SK-N-SH (cell line): ENCODE results near the gene C1QL1.

Source experiments
- ELF1 ChIP-seq: IDR thresholded peaks from 2 replicates; pipeline ENCODE4 v1.4.0; 2012
- EP300 ChIP-seq, 2 experiments: IDR thresholded peaks; 2 replicates each; pipeline versions ENCODE4 v1.4.0 to v1.6.1; 2012; ENCODE audit warnings: borderline replicate concordance in 1 of 2, low read depth in 1 of 2, low read length in 1 of 2
- EZH2phosphoT487 ChIP-seq: fragments of 200-600 bp; sonication (generic); IDR thresholded peaks from 2 replicates; pipeline ENCODE4 v1.6.1; 2017; ENCODE audit warnings: low read depth, mixed run types, mild to moderate bottlenecking, antibody characterized with exemption, moderate library complexity, borderline replicate concordance
- MXI1 ChIP-seq: IDR thresholded peaks from 2 replicates; pipeline ENCODE4 v1.6.1; 2012; ENCODE audit warnings: mild to moderate bottlenecking, low read depth, low read length, improper control_type of control experiment
- POLR2AphosphoS5 ChIP-seq: IDR thresholded peaks from 2 replicates; pipeline ENCODE4 v1.6.1; 2012; ENCODE audit warnings: low read depth, low read length
- RAD21 ChIP-seq: IDR thresholded peaks from 2 replicates; pipeline ENCODE4 v1.6.1; 2012; ENCODE audit warnings: mild to moderate bottlenecking, low read length
- SIN3A ChIP-seq: IDR thresholded peaks from 2 replicates; pipeline ENCODE4 v1.6.1; 2012; ENCODE audit warnings: low read depth, mild to moderate bottlenecking, low read length, moderate library complexity, borderline replicate concordance
- TF ChIP-seq, protein P1 (sequence below): fragments of 200-600 bp; sonication (generic); IDR thresholded peaks from 2 replicates; pipeline ENCODE4 v1.6.1; 2017; ENCODE audit warnings: antibody characterized with exemption, mild to moderate bottlenecking, moderate library complexity
- TF ChIP-seq, protein P2 (sequence below): IDR thresholded peaks from 2 replicates; pipeline ENCODE4 v1.6.1; 2012; ENCODE audit warnings: mild to moderate bottlenecking, low read depth, low read length, moderate library complexity
- TF ChIP-seq, protein P3 (sequence below): fragments of 150-350 bp; IDR thresholded peaks from 2 replicates; pipeline ENCODE4 v1.6.1; 2016; ENCODE audit warnings: mild to moderate bottlenecking, low read depth, low read length

DNA sequence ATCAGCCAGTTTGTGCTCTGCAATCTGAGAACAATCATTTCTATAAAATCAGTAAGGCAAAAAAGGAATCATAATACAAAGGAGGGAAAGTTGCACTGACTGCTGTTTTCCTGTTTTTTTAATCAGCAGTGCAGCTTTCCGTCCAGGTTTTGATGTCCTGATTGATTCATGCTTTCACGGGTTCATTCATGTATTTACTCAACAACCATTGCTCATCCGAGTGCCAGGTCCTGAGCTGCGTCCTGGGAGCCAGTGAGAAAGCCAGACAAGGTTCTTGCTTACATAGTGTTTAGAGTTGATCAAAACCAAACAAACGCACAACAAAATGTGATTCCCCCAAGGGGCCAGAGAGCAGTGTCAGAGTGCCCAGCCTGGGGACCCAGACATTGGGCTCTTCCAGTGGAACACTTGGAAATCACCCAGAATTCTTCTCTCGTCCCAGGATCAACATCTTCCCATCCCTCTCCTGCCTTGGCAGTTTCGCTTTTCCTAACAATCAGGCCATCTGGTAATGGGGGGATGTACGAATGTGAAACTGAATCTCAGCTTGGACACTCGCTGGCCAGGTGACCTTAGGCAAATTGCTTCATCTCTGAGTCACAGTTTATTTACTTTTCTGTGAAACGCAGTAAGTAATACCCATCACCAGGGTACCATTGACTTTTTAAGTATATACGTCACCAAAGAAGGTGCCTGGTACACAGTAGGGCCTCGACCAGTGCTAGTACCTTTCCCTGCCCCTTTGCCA lies 13.3 kb upstream of the C1QL1 start:
- TF ChIP-seq ELF1 (no peak), MXI1 (no peak), RAD21 (no peak), EP300 (IDR thresholded peaks at IDR 0.05; ENCODE audit: borderline replicate concordance in 1 of 2, low read depth in 1 of 2, low read length in 1 of 2) (no peak), SIN3A (no peak), EZH2phosphoT487 (no peak), POLR2AphosphoS5 (no peak)
- TF ChIP-seq, protein P1, sequence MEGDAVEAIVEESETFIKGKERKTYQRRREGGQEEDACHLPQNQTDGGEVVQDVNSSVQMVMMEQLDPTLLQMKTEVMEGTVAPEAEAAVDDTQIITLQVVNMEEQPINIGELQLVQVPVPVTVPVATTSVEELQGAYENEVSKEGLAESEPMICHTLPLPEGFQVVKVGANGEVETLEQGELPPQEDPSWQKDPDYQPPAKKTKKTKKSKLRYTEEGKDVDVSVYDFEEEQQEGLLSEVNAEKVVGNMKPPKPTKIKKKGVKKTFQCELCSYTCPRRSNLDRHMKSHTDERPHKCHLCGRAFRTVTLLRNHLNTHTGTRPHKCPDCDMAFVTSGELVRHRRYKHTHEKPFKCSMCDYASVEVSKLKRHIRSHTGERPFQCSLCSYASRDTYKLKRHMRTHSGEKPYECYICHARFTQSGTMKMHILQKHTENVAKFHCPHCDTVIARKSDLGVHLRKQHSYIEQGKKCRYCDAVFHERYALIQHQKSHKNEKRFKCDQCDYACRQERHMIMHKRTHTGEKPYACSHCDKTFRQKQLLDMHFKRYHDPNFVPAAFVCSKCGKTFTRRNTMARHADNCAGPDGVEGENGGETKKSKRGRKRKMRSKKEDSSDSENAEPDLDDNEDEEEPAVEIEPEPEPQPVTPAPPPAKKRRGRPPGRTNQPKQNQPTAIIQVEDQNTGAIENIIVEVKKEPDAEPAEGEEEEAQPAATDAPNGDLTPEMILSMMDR, result no peak
- TF ChIP-seq, protein P2, sequence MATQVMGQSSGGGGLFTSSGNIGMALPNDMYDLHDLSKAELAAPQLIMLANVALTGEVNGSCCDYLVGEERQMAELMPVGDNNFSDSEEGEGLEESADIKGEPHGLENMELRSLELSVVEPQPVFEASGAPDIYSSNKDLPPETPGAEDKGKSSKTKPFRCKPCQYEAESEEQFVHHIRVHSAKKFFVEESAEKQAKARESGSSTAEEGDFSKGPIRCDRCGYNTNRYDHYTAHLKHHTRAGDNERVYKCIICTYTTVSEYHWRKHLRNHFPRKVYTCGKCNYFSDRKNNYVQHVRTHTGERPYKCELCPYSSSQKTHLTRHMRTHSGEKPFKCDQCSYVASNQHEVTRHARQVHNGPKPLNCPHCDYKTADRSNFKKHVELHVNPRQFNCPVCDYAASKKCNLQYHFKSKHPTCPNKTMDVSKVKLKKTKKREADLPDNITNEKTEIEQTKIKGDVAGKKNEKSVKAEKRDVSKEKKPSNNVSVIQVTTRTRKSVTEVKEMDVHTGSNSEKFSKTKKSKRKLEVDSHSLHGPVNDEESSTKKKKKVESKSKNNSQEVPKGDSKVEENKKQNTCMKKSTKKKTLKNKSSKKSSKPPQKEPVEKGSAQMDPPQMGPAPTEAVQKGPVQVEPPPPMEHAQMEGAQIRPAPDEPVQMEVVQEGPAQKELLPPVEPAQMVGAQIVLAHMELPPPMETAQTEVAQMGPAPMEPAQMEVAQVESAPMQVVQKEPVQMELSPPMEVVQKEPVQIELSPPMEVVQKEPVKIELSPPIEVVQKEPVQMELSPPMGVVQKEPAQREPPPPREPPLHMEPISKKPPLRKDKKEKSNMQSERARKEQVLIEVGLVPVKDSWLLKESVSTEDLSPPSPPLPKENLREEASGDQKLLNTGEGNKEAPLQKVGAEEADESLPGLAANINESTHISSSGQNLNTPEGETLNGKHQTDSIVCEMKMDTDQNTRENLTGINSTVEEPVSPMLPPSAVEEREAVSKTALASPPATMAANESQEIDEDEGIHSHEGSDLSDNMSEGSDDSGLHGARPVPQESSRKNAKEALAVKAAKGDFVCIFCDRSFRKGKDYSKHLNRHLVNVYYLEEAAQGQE, result no peak
- TF ChIP-seq, protein P3, sequence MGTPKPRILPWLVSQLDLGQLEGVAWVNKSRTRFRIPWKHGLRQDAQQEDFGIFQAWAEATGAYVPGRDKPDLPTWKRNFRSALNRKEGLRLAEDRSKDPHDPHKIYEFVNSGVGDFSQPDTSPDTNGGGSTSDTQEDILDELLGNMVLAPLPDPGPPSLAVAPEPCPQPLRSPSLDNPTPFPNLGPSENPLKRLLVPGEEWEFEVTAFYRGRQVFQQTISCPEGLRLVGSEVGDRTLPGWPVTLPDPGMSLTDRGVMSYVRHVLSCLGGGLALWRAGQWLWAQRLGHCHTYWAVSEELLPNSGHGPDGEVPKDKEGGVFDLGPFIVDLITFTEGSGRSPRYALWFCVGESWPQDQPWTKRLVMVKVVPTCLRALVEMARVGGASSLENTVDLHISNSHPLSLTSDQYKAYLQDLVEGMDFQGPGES, result no peak
